Spleen (tissue), 7 donors: ENCODE measurements around the gene HMMR.

Source experiments
- POLR2A ChIP-seq, 3 donors: fragments of 450-650 bp; IDR thresholded peaks; one replicate each; pipeline ENCODE4 v1.5.1; 2017; ENCODE audit warnings: antibody characterized with exemption in 3 of 3, mild to moderate bottlenecking in 1 of 3
- POLR2AphosphoS5 ChIP-seq, 3 donors: sonication (generic); formaldehyde crosslinking; IDR thresholded peaks; one replicate each; pipeline ENCODE4 v1.5.1; 2017; ENCODE audit warnings: antibody characterized with exemption in 3 of 3
- TF ChIP-seq, protein P1 (sequence below), 11 experiments: fragments of 200-600 bp in 7 of 11; fragments of 450-650 bp in 4 of 11; sonication (generic) in 4 of 11; IDR thresholded peaks in 8 of 11; conservative IDR thresholded peaks in 3 of 11; 1 replicate in 7 of 11; 2 replicates in 4 of 11; pipeline versions ENCODE4 v1.4.0 to v1.8.0; 2016 to 2021; ENCODE audit warnings: antibody characterized with exemption in 11 of 11, inconsistent platforms in 4 of 11, mild to moderate bottlenecking in 1 of 11
- donor health status: DM: no; HTN: no; CAD: no; lungs with moderate emphysema.
- donor health status: DM: no; HTN: no; CAD: no.
- donor health status: DM: no; HTN: no; CAD: no.

DNA sequence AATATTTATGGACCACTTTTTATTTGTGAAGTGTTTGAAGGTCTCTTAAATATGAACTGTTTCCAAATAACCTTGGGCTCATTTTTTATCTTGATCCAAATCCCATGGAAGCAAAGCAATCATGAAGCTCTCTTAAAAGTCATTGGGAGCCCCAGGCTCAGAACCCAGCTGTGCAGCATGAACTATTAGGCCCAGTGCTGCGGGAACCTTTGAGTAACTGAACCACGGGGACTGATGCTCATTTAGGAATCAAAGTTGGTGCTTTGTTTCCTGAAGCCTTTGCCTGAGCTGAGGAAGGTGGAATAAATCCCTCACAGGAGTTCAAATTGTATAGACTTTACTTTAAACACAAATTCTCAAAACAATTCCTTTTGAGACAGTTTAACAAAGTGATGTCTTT, 72.8 kb downstream of the HMMR start:
- TF ChIP-seq POLR2AphosphoS5 (IDR thresholded peaks at IDR 0.05) (no peak), POLR2A (IDR thresholded peaks at IDR 0.05) (no peak)
- TF ChIP-seq, protein P1, sequence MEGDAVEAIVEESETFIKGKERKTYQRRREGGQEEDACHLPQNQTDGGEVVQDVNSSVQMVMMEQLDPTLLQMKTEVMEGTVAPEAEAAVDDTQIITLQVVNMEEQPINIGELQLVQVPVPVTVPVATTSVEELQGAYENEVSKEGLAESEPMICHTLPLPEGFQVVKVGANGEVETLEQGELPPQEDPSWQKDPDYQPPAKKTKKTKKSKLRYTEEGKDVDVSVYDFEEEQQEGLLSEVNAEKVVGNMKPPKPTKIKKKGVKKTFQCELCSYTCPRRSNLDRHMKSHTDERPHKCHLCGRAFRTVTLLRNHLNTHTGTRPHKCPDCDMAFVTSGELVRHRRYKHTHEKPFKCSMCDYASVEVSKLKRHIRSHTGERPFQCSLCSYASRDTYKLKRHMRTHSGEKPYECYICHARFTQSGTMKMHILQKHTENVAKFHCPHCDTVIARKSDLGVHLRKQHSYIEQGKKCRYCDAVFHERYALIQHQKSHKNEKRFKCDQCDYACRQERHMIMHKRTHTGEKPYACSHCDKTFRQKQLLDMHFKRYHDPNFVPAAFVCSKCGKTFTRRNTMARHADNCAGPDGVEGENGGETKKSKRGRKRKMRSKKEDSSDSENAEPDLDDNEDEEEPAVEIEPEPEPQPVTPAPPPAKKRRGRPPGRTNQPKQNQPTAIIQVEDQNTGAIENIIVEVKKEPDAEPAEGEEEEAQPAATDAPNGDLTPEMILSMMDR (IDR thresholded peaks at IDR 0.05 in 8 of 11, conservative IDR thresholded peaks at IDR 0.05 in 3 of 11) = no peak
